Progenitor cell of endocrine pancreas (in vitro differentiated cells): ENCODE results near the gene MRPL55. TPM values are rescaled to one million over a fixed set of nuclear protein-coding genes. Genes with fewer than 3 reads are reported as not detected.

ENCODE experiments used
- DNase-seq: peaks from one replicate; pipeline ENCODE4 v3.0.0; 2021; ENCODE audit warnings: low spot score; ENCODE audit not compliant: unreplicated experiment
- H3K27ac Mint-ChIP-seq: 2 replicates; pipeline ENCODE4 v1.8.0; 2021; ENCODE audit warnings: mild to moderate bottlenecking, moderate library complexity, mixed read lengths
- H3K27me3 Mint-ChIP-seq: 2 replicates; pipeline ENCODE4 v1.8.0; 2021; ENCODE audit warnings: mixed read lengths
- H3K36me3 Mint-ChIP-seq: 2 replicates; pipeline ENCODE4 v1.8.0; 2022; ENCODE audit warnings: mixed read lengths; ENCODE audit not compliant: insufficient read depth
- H3K4me1 Mint-ChIP-seq: 2 replicates; pipeline ENCODE4 v1.8.0; 2021; ENCODE audit warnings: low read depth, mixed read lengths
- H3K4me3 Mint-ChIP-seq: 2 replicates; pipeline ENCODE4 v1.8.0; 2021; ENCODE audit warnings: low read depth, mild to moderate bottlenecking, moderate library complexity, mixed read lengths
- H3K9me3 Mint-ChIP-seq: 2 replicates; pipeline ENCODE4 v1.8.0; 2021; ENCODE audit warnings: low read depth, mixed read lengths
- microRNA-seq: library from miRNA; unstranded; fragments of <30 nt; microRNA quantifications from one replicate; pipeline ENCODE4 v1.1.0, GENCODE V29; 2020; ENCODE audit warnings: borderline number of aligned reads; ENCODE audit not compliant: unreplicated experiment
- total RNA-seq: library from RNA; stranded (reverse); gene quantifications from 2 replicates; pipeline ENCODE4 v1.2.1, GENCODE V29; 2021
- TF ChIP-seq, protein P1 (sequence below): fragments of 200-600 bp; sonication (generic); IDR thresholded peaks from one replicate; pipeline ENCODE4 v1.5.0; 2021; ENCODE audit warnings: antibody characterized with exemption, mild to moderate bottlenecking; ENCODE audit not compliant: unreplicated experiment

MRPL55 gene
- total RNA-seq, 1 donor from 2014 or later = 50.3 TPM

GRCh38 chr1:228060458-228061190, 48.5 kb downstream of the MRPL55 start:
- H3K36me3 Mint-ChIP-seq = no peaks in the 10 kb centered on the region

DNA sequence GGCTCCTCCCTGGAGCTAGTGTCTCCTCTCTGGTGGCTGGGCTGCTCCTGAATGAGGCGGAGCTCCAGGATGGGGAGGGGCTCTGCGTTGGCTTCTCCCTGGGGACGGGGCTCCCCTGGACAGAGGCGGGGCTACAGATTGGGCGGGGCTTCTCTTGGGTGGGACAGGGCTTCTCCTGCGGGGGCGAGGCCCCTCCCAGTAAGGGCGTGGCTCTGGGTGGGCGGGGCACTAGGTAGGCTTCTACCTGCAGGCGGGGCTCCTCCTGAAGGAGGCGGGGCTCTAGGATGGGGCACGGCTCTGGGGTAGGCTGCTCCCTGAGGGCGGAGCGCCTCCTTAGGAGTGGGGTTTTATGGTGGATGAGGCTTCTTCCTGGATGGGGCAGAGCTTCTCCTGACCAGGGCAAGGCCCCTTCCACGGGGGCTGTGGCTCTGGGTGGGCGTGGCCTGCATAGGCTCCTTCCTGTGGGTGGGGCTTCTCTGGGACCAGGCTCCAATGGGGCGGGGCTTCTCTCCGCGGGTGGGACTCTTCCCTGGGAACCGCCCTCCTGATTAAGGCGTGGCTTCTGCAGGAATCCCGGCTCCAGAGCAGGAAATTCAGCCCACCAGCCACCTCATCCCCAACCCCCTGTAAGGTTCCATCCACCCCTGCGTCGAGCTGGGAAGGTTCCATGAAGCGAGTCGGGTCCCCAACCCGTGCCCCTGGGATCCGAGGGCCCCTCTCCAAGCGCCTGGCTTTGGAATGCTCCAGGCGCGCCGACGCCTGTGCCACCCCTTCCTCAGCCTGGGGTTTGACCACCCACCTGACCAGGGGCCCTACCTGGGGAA, 49.3 kb downstream of the MRPL55 start:
- H3K27ac Mint-ChIP-seq = no peak overlapping the region
- no peaks in the 10 kb centered on the region for H3K36me3 Mint-ChIP-seq

More at GRCh38 chr1:228060458-228061190, 48.5 kb downstream of the MRPL55 start:
- TF ChIP-seq, protein P1, sequence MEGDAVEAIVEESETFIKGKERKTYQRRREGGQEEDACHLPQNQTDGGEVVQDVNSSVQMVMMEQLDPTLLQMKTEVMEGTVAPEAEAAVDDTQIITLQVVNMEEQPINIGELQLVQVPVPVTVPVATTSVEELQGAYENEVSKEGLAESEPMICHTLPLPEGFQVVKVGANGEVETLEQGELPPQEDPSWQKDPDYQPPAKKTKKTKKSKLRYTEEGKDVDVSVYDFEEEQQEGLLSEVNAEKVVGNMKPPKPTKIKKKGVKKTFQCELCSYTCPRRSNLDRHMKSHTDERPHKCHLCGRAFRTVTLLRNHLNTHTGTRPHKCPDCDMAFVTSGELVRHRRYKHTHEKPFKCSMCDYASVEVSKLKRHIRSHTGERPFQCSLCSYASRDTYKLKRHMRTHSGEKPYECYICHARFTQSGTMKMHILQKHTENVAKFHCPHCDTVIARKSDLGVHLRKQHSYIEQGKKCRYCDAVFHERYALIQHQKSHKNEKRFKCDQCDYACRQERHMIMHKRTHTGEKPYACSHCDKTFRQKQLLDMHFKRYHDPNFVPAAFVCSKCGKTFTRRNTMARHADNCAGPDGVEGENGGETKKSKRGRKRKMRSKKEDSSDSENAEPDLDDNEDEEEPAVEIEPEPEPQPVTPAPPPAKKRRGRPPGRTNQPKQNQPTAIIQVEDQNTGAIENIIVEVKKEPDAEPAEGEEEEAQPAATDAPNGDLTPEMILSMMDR = no peak
- Mint-ChIP-seq H3K4me3 (peak overlapping the region; percentile 42), H3K27ac (no peak overlapping the region), H3K4me1 (peaks cover 2% of the 10 kb centered on the region), H3K27me3 (peaks cover 53% of the 10 kb centered on the region), H3K9me3 (no peaks in the 10 kb centered on the region)
- no peak for DNase-seq

GRCh38 chr1:228058949-228059633, 50.0 kb downstream of the MRPL55 start:
- TF ChIP-seq, protein P1 = no peak
- DNase-seq = no peak
- Mint-ChIP-seq H3K4me3 (no peak overlapping the region), H3K9me3 (no peaks in the 10 kb centered on the region), H3K27me3 (peaks cover 58% of the 10 kb centered on the region), H3K4me1 (peaks cover 2% of the 10 kb centered on the region), H3K27ac (no peak overlapping the region), H3K36me3 (no peaks in the 10 kb centered on the region)

More for the DNA sequence above, 49.3 kb downstream of the MRPL55 start:
- peak overlapping the region; percentile 42 for H3K4me3 Mint-ChIP-seq
- no peaks in the 10 kb centered on the region for H3K9me3 Mint-ChIP-seq
- peaks cover 2% of the 10 kb centered on the region for H3K4me1 Mint-ChIP-seq
- H3K27me3 Mint-ChIP-seq = peaks cover 55% of the 10 kb centered on the region
- peak; percentile 59 for DNase-seq
- TF ChIP-seq, protein P1 = no peak

DNA sequence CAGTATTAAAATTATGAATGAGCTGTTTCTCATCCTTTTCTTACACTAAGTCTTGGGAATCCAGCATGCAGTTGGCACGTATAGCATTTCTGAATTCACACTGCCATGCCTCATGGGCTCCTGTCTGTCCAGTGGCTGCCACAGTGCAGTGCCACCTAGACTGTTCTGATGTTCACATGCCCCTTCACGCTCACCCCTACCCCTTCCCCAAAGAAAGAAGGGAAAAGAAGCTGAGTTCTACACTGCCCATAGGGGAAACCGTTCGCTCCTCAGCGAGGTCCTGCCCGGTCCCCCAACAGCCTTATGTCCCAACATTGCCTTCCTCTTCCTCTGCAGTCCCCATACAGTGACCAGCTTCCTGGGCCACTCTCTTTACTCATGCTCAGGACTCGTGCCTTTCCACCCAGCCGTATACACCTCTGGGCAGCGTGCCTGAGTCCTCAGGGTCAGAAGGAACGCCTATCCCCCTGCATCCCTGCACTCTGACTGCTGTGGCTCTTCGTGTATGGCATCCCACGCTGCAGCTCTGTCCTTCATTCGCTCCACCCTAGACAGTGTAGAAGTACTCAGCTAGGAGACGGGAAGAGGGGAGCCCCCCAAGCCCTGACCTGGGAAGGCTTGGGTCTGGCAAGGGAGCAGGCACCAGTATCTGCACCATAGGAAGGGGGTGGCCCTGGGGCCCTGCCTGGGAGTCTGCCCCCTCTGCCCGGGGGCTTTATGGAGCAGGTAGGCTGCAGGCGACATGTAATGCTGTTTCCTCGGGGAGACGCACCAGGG, 50.7 kb downstream of the MRPL55 start:
- H3K4me3 Mint-ChIP-seq = no peak overlapping the region

More for the DNA sequence above, 50.7 kb downstream of the MRPL55 start:
- TF ChIP-seq, protein P1 = no peak
- Mint-ChIP-seq H3K27ac (no peak overlapping the region), H3K9me3 (no peaks in the 10 kb centered on the region), H3K4me1 (peaks cover 2% of the 10 kb centered on the region), H3K36me3 (no peaks in the 10 kb centered on the region), H3K27me3 (peaks cover 65% of the 10 kb centered on the region)
- no peak for DNase-seq

Small RNA genes lying within 50 kb of the gene (microRNA-seq; reads per million reads assigned to microRNA genes)
- 2.4 reads per million for gene MIR3620

Other genes starting within 250 kb of the MRPL55 start
- gene WNT9A, start 161.4 kb downstream of the MRPL55 start, total RNA-seq = 1.2 TPM in 2 replicates
- gene WNT3A, start 102.3 kb downstream of the MRPL55 start, total RNA-seq = not detected in 2 replicates
- 259 and 267 TPM in 2 replicates for gene ARF1, start 26.6 kb downstream of the MRPL55 start, total RNA-seq
- gene C1orf35, start 6.0 kb downstream of the MRPL55 start, total RNA-seq = 20.2 and 22.4 TPM in 2 replicates
- gene GUK1, start 31.0 kb upstream of the MRPL55 start, total RNA-seq = 96.3 and 101 TPM in 2 replicates
- gene GJC2, start 40.6 kb upstream of the MRPL55 start, total RNA-seq = 1.7 and 2.1 TPM in 2 replicates
- gene IBA57, start 56.5 kb upstream of the MRPL55 start, total RNA-seq = 9.7 and 11.2 TPM in 2 replicates
- gene OBSCN, start 98.7 kb upstream of the MRPL55 start, total RNA-seq = 57.3 and 57.5 TPM in 2 replicates